A673 (cell line): ENCODE measurements around the gene CNOT8. TPM values are rescaled to one million over a fixed set of nuclear protein-coding genes. Genes with fewer than 3 reads are reported as not detected.

ENCODE experiments used
- BruUV-seq: library from RNA; stranded (reverse); fragments of 400-500 nt; replicated peaks from 2 replicates; lab custom pipeline; 2021; lab: Mats Ljungman, UMichigan
- CTCF ChIA-PET: fragments of 300-600 bp; sonication (Branson Sonifier 250); formaldehyde crosslinking; loops from one replicate; lab custom pipeline; 2022; ENCODE audit warnings: antibody characterized with exemption; lab: Charles Lee
- POLR2A ChIA-PET: fragments of 300-600 bp; sonication (Branson Sonifier 250); formaldehyde crosslinking; loops from one replicate; lab custom pipeline; 2022; ENCODE audit warnings: antibody characterized with exemption; ENCODE audit not compliant: low non-redundant PET; lab: Charles Lee
- DNase-seq: peaks from one replicate; pipeline ENCODE4 v3.0.0-alpha.2; 2015; ENCODE audit warnings: low spot score
- H3K27ac ChIP-seq: fragments of 200-600 bp; sonication (generic); 2 replicates; pipeline ENCODE4 v1.5.1; 2016; ENCODE audit warnings: mixed run types, low read depth, mild to moderate bottlenecking, mixed read lengths, antibody characterized with exemption, low read length; ENCODE audit not compliant: poor library complexity, severe bottlenecking
- H3K27me3 ChIP-seq: fragments of 200-600 bp; sonication (generic); replicated peaks from 2 replicates; pipeline ENCODE4 v1.6.1; 2017; ENCODE audit warnings: mixed run types, low read depth, mild to moderate bottlenecking, mixed read lengths, antibody characterized with exemption, low read length; ENCODE audit not compliant: insufficient read depth, poor library complexity
- H3K36me3 ChIP-seq: fragments of 200-600 bp; sonication (generic); 2 replicates; pipeline ENCODE4 v1.6.1; 2016; ENCODE audit warnings: mixed run types, mild to moderate bottlenecking, mixed read lengths, antibody characterized with exemption, low read length; ENCODE audit not compliant: insufficient read depth, poor library complexity, severe bottlenecking
- H3K4me1 ChIP-seq: fragments of 200-600 bp; sonication (generic); 2 replicates; pipeline ENCODE4 v1.6.1; 2017; ENCODE audit warnings: mixed run types, mild to moderate bottlenecking, mixed read lengths, antibody characterized with exemption, low read length; ENCODE audit not compliant: insufficient read depth, poor library complexity, severe bottlenecking
- H3K4me3 ChIP-seq: fragments of 200-600 bp; sonication (generic); 2 replicates; pipeline ENCODE4 v1.5.1; 2016; ENCODE audit warnings: low read depth, mixed run types, mild to moderate bottlenecking, mixed read lengths, low read length; ENCODE audit not compliant: poor library complexity, severe bottlenecking
- H3K9me3 ChIP-seq: fragments of 200-600 bp; sonication (generic); 2 replicates; pipeline ENCODE4 v1.6.1; 2016; ENCODE audit warnings: mixed run types, low read depth, mild to moderate bottlenecking, mixed read lengths, antibody characterized with exemption, low read length; ENCODE audit not compliant: poor library complexity, severe bottlenecking
- CTCF ChIP-seq: fragments of 300-800, 200-600 bp; sonication (generic); conservative IDR thresholded peaks from 2 replicates; pipeline ENCODE4 v1.5.1; 2017; ENCODE audit warnings: low read depth, mild to moderate bottlenecking, antibody characterized with exemption, low read length, moderate library complexity, mixed read lengths
- EZH2 ChIP-seq: fragments of 200-600 bp; sonication (generic); IDR thresholded peaks from 2 replicates; pipeline ENCODE4 v1.6.1; 2017; ENCODE audit warnings: borderline replicate concordance, low read depth, mild to moderate bottlenecking, mixed read lengths, antibody characterized with exemption, low read length; ENCODE audit not compliant: poor library complexity, severe bottlenecking
- intact Hi-C: fragments of 100-400 bp; cut with micrococcal nuclease; formaldehyde crosslinking; loops from one replicate; pipeline ENCODE4 v1.10.0; 2022; ENCODE audit not compliant: unreplicated experiment
- total RNA-seq: library from RNA; stranded (reverse); gene quantifications from 2 replicates; pipeline ENCODE4 v1.2.3, GENCODE V29; 2021

CNOT8 gene
- total RNA-seq, 1 experiment from 2014 or later, result 45.2 TPM

- Histone ChIP-seq H3K36me3 (peaks cover 51% of the 10 kb centered on the region), H3K4me3 (no peak overlapping the region), H3K27ac (no peak overlapping the region), H3K9me3 (no peaks in the 10 kb centered on the region), H3K4me1 (no peaks in the 10 kb centered on the region), H3K27me3 (no peaks in the 10 kb centered on the region)
- BruUV-seq, result no TSS peak
- DNase-seq, result no peak
- ChIA-PET CTCF (no interaction called here), POLR2A (interaction anchor here (0.7 kb wide), 1 partner anchor 228 kb away, joined by 21 read pairs; no protein-coding TSS in a partner anchor)
- intact Hi-C loops, result no loop called here
- TF ChIP-seq EZH2 (no peak), CTCF (no peak)
Measured at GRCh38 chr5:154868702-154869101, 10.3 kb downstream of the CNOT8 start.

- no peak overlapping the region for H3K4me3 ChIP-seq
- no peak for DNase-seq
- no peak overlapping the region for H3K27ac ChIP-seq
- ChIA-PET CTCF (no interaction called here), POLR2A (no interaction called here)
- no peak for TF ChIP-seq EZH2
- TF ChIP-seq CTCF, result no peak
- no peaks in the 10 kb centered on the region for H3K4me1 ChIP-seq
- intact Hi-C loops, result no loop called here
- no TSS peak for BruUV-seq
- H3K36me3 ChIP-seq, result peaks cover 56% of the 10 kb centered on the region
- H3K9me3 ChIP-seq, result no peaks in the 10 kb centered on the region
- no peaks in the 10 kb centered on the region for H3K27me3 ChIP-seq
Measured at GRCh38 chr5:154871734-154872133, 13.3 kb downstream of the CNOT8 start.

- ChIA-PET POLR2A (no interaction called here), CTCF (no interaction called here)
- H3K36me3 ChIP-seq, result peaks cover 63% of the 10 kb centered on the region
- no peaks in the 10 kb centered on the region for H3K27me3 ChIP-seq
- H3K9me3 ChIP-seq, result peaks cover 6% of the 10 kb centered on the region
- no peak overlapping the region for H3K27ac ChIP-seq
- no TSS peak for BruUV-seq
- TF ChIP-seq CTCF, result no peak
- TF ChIP-seq EZH2, result no peak
- no peak for DNase-seq
- no peak overlapping the region for H3K4me3 ChIP-seq
- H3K4me1 ChIP-seq, result no peaks in the 10 kb centered on the region
- intact Hi-C loops, result no loop called here
Measured at GRCh38 chr5:154873791-154874331, 15.4 kb downstream of the CNOT8 start.
